Keratinocyte (primary cell): ENCODE results near the gene COX6B2.

ENCODE experiments used
- CTCF ChIP-seq, 3 experiments: IDR thresholded peaks in 1 of 3; conservative IDR thresholded peaks in 1 of 3; optimal IDR thresholded peaks in 1 of 3; 2 replicates in 2 of 3; 3 replicates in 1 of 3; pipeline versions ENCODE3 to v1.5.1; 2011; ENCODE audit warnings: low read length in 3 of 3, mild to moderate bottlenecking in 3 of 3, moderate library complexity in 2 of 3, control low read depth in 1 of 3, inconsistent platforms in 1 of 3; ENCODE audit not compliant: insufficient read depth in 2 of 3; ENCODE audit errors: extremely low read depth in 1 of 3
- EZH2 ChIP-seq: IDR thresholded peaks from one replicate; pipeline ENCODE4 v1.6.1; 2012; ENCODE audit warnings: inconsistent platforms, mild to moderate bottlenecking, low read length, moderate library complexity

DNA sequence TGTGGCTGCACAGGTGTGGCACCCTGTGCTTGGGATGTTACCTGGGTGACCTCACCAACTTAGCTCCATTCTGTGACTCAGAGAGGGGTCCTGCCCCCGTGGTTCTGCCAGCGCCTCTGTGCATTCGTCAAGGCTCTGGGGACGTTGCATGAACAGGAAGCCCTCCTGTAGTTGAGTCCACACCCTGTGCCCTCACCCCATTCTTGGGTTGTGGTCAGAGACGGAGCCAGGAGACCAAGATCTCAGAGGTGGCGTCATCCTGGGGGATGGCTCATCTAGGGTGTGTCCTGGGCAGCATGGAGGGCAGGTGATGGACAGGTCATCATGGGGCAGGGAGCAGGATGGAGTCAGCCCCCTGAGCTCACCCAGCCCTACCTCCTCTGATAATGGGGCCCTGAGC is 2.5 kb downstream of the COX6B2 start:
- no peak for TF ChIP-seq CTCF (optimal IDR thresholded peaks at IDR 0.05 in 1 of 3, IDR thresholded peaks at IDR 0.05 in 1 of 3, conservative IDR thresholded peaks at IDR 0.05 in 1 of 3; ENCODE audit: extremely low read depth in 1 of 3, insufficient read depth in 2 of 3, low read length in 3 of 3)
- TF ChIP-seq EZH2, result no peak
